ENCODE data around the gene CENPF.

Gene CENPF

GRCh38 chr1:214641214-214641895 is 38.4 kb downstream of the CENPF start:
- no peak for FAIRE-seq
- no peak for TF ChIP-seq POLR2A (IDR thresholded peaks at IDR 0.05; ENCODE audit: low read depth, low read length)

GRCh38 chr1:214643030-214643429 is 40.0 kb downstream of the CENPF start:
- FAIRE-seq = no peak

More at GRCh38 chr1:214641214-214641895, 38.4 kb downstream of the CENPF start:
- DNase-seq (ENCODE audit: insufficient read length, low spot score) = no peak

GRCh38 chr1:214645712-214646111 is 42.7 kb downstream of the CENPF start:
- TF ChIP-seq POLR2A (IDR thresholded peaks at IDR 0.05; ENCODE audit: low read depth, low read length) = no peak
- FAIRE-seq (no peak), DNase-seq (ENCODE audit: insufficient read length, low spot score) (no peak)

More at GRCh38 chr1:214643030-214643429, 40.0 kb downstream of the CENPF start:
- DNase-seq (ENCODE audit: insufficient read length, low spot score) = no peak
- TF ChIP-seq POLR2A (IDR thresholded peaks at IDR 0.05; ENCODE audit: low read depth, low read length) = no peak

GRCh38 chr1:214648801-214649200 is 45.8 kb downstream of the CENPF start:
- no peak for TF ChIP-seq POLR2A (IDR thresholded peaks at IDR 0.05; ENCODE audit: low read depth, low read length)
- DNase-seq (ENCODE audit: insufficient read length, low spot score) (no peak), FAIRE-seq (no peak)

- TF ChIP-seq POLR2A (IDR thresholded peaks at IDR 0.05; ENCODE audit: low read depth, low read length) = no peak
- no peak for FAIRE-seq
- no peak for DNase-seq (ENCODE audit: insufficient read length, low spot score)
Measured at GRCh38 chr1:214649607-214650006, 46.6 kb downstream of the CENPF start.

GRCh38 chr1:214650664-214651063 is 47.7 kb downstream of the CENPF start:
- no peak for TF ChIP-seq POLR2A (IDR thresholded peaks at IDR 0.05; ENCODE audit: low read depth, low read length)
- no peak for FAIRE-seq
- no peak for DNase-seq (ENCODE audit: insufficient read length, low spot score)

- TF ChIP-seq POLR2A (IDR thresholded peaks at IDR 0.05; ENCODE audit: low read depth, low read length) = no peak
- FAIRE-seq = no peak
- no peak for DNase-seq (ENCODE audit: insufficient read length, low spot score)
Measured at GRCh38 chr1:214657299-214657698, 54.3 kb downstream of the CENPF start.

GRCh38 chr1:214658175-214658574 is 55.2 kb downstream of the CENPF start:
- no peak for TF ChIP-seq POLR2A (IDR thresholded peaks at IDR 0.05; ENCODE audit: low read depth, low read length)
- no peak for FAIRE-seq
- DNase-seq (ENCODE audit: insufficient read length, low spot score) = no peak

- DNase-seq (ENCODE audit: insufficient read length, low spot score) = no peak
- FAIRE-seq = no peak
- no peak for TF ChIP-seq POLR2A (IDR thresholded peaks at IDR 0.05; ENCODE audit: low read depth, low read length)
Measured at GRCh38 chr1:214658785-214659184, 55.8 kb downstream of the CENPF start.

- DNase-seq (ENCODE audit: insufficient read length, low spot score) = no peak
- TF ChIP-seq POLR2A (IDR thresholded peaks at IDR 0.05; ENCODE audit: low read depth, low read length) = no peak
- FAIRE-seq = no peak
Measured at GRCh38 chr1:214660190-214660589, 57.2 kb downstream of the CENPF start.

- no peak for TF ChIP-seq POLR2A (IDR thresholded peaks at IDR 0.05; ENCODE audit: low read depth, low read length)
- DNase-seq (ENCODE audit: insufficient read length, low spot score) (no peak), FAIRE-seq (no peak)
Measured at GRCh38 chr1:214660900-214661299, 57.9 kb downstream of the CENPF start.

GRCh38 chr1:214662223-214662785 is 59.3 kb downstream of the CENPF start:
- DNase-seq (ENCODE audit: insufficient read length, low spot score) = no peak
- FAIRE-seq = no peak
- no peak for TF ChIP-seq POLR2A (IDR thresholded peaks at IDR 0.05; ENCODE audit: low read depth, low read length)

GRCh38 chr1:214664651-214665433 is 61.8 kb downstream of the CENPF start:
- no peak for FAIRE-seq
- DNase-seq (ENCODE audit: insufficient read length, low spot score) = no peak
- TF ChIP-seq POLR2A (IDR thresholded peaks at IDR 0.05; ENCODE audit: low read depth, low read length) = no peak

- no peak for FAIRE-seq
- TF ChIP-seq POLR2A (IDR thresholded peaks at IDR 0.05; ENCODE audit: low read depth, low read length) = no peak
- no peak for DNase-seq (ENCODE audit: insufficient read length, low spot score)
Measured at GRCh38 chr1:214665606-214666110, 62.7 kb downstream of the CENPF start.

Measured in H54 (cell line).